Lung (tissue), 12 donors: ENCODE measurements around the gene TUBB. TPM values are rescaled to one million over a fixed set of nuclear protein-coding genes. Genes with fewer than 3 reads are reported as not detected.

Experiments used
- ATAC-seq: fragments of 200-7000 bp; cut with Tn5 transposase; one replicate; pipeline ENCODE4 v1.9.1; 2020; ENCODE audit warnings: moderate number of reproducible peaks; ENCODE audit not compliant: insufficient read depth, low FRiP score
- DNase-seq, 3 donors: peaks; one replicate each; pipeline ENCODE4 v3.0.0-alpha.2; 2013 to 2017
- H3K27ac ChIP-seq, 2 donors: one replicate each; pipeline ENCODE4 v1.5.1; 2013; ENCODE audit warnings: mild to moderate bottlenecking in 2 of 2, moderate library complexity in 2 of 2, control low read depth in 1 of 2, inconsistent platforms in 1 of 2, low read depth in 1 of 2, low read length in 1 of 2
- H3K27me3 ChIP-seq, 3 donors: one replicate each; pipeline ENCODE4 v1.5.1; 2013; ENCODE audit warnings: low read length in 2 of 3; ENCODE audit not compliant: control insufficient read depth in 3 of 3, insufficient read depth in 3 of 3
- H3K36me3 ChIP-seq, 4 donors: one replicate each; pipeline ENCODE4 v1.5.1; 2013; ENCODE audit warnings: low read length in 4 of 4, mild to moderate bottlenecking in 1 of 4, moderate library complexity in 1 of 4; ENCODE audit not compliant: control insufficient read depth in 4 of 4, insufficient read depth in 4 of 4
- H3K4me1 ChIP-seq, 5 donors: one replicate each; pipeline ENCODE4 v1.5.1; 2013; ENCODE audit warnings: low read length in 5 of 5, mild to moderate bottlenecking in 2 of 5, moderate library complexity in 1 of 5; ENCODE audit not compliant: control insufficient read depth in 5 of 5, insufficient read depth in 5 of 5
- H3K4me3 ChIP-seq: one replicate; pipeline ENCODE4 v1.5.1; 2013; ENCODE audit warnings: mild to moderate bottlenecking, control low read depth, moderate library complexity
- H3K9ac ChIP-seq, 2 donors: one replicate each; pipeline ENCODE4 v1.5.1; 2013; ENCODE audit warnings: low read length in 2 of 2, control low read depth in 1 of 2; ENCODE audit not compliant: insufficient read depth in 1 of 2
- H3K9me3 ChIP-seq, 4 donors: one replicate each; pipeline ENCODE4 v1.5.1; 2013; ENCODE audit warnings: low read length in 3 of 4, mild to moderate bottlenecking in 1 of 4, moderate library complexity in 1 of 4; ENCODE audit not compliant: control insufficient read depth in 4 of 4, insufficient read depth in 3 of 4
- CTCF ChIP-seq: IDR thresholded peaks from 2 replicates; pipeline ENCODE4 v1.5.1; 2012; ENCODE audit warnings: mild to moderate bottlenecking; ENCODE audit errors: control extremely low read depth, extremely low read depth
- WGBS, 2 donors: extraction: QIAGEN DNeasy Blood & Tissue Kit; methylation state at CpG; one replicate each; pipeline ENCODE4 v1.1.7; 2013; 5-methylcytosine and 5-hydroxymethylcytosine counted together
- polyA plus RNA-seq, 2 donors: library from polyadenylated mRNA; stranded (reverse); fragments of 200-250 nt; gene quantifications; one replicate each; pipeline ENCODE4 v1.2.1, GENCODE V29; 2013
- total RNA-seq, 2 donors: library from RNA; depleted of rRNA in 1 of 2; stranded (reverse); fragments of >200 nt in 1 of 2; gene quantifications; one replicate each; pipeline ENCODE4 v1.2.1, GENCODE V29; 2014 to 2021
- donor health status: control.
- donor health status: control.
- donor health status: Bipolar disorder and iron deficiency.
- donor health status: healthy.
- donor health status: DM: yes; HTN: yes; CAD: no.

The TUBB gene
- total and polyA plus RNA-seq, 4 donors = 171 to 403 (median 297) TPM

- Histone ChIP-seq H3K27ac (no peak overlapping the region), H3K4me1 (peaks cover 0 to 7% (median 0%) of the 10 kb centered on the region in 5 donors), H3K9ac (no peak overlapping the region), H3K4me3 (no peak overlapping the region), H3K27me3 (no peaks in the 10 kb centered on the region), H3K9me3 (no peaks in the 10 kb centered on the region), H3K36me3 (peaks cover 27 to 52% (median 33%) of the 10 kb centered on the region in 4 donors)
- ATAC-seq (no peak), DNase-seq (no peak)
- WGBS, 2 donors = 72 to 93% methylated on average over 1 of the region's 1 CpG
- TF ChIP-seq CTCF = no peak
Observed at GRCh38 chr6:30711758-30712380, 8.3 kb upstream of the TUBB start.

GRCh38 chr6:30712441-30712945, 7.7 kb upstream of the TUBB start:
- H3K36me3 ChIP-seq = peaks cover 27 to 48% (median 30%) of the 10 kb centered on the region in 4 donors
- H3K27me3 ChIP-seq = no peaks in the 10 kb centered on the region
- no peak for DNase-seq

GRCh38 chr6:30714263-30714662, 5.9 kb upstream of the TUBB start:
- 94 to 95% methylated on average over 1 of the region's 1 CpG for WGBS, 2 donors
- Histone ChIP-seq H3K9me3 (no peaks in the 10 kb centered on the region), H3K4me3 (no peak overlapping the region), H3K4me1 (peaks cover 0 to 16% (median 4%) of the 10 kb centered on the region in 5 donors), H3K27ac (no peak overlapping the region), H3K27me3 (no peaks in the 10 kb centered on the region), H3K36me3 (peaks cover 24 to 41% (median 29%) of the 10 kb centered on the region in 4 donors), H3K9ac (no peak overlapping the region)
- no peak for TF ChIP-seq CTCF
- DNase-seq (no peak), ATAC-seq (no peak)

More at GRCh38 chr6:30712441-30712945, 7.7 kb upstream of the TUBB start:
- peaks cover 0 to 8% (median 0%) of the 10 kb centered on the region in 5 donors for H3K4me1 ChIP-seq
- 86% methylated on average over 7 of the region's 7 CpGs for WGBS, 2 donors
- H3K9me3 ChIP-seq = no peaks in the 10 kb centered on the region
- no peak overlapping the region for H3K4me3 ChIP-seq
- no peak overlapping the region for H3K27ac ChIP-seq
- H3K9ac ChIP-seq = no peak overlapping the region
- no peak for TF ChIP-seq CTCF
- no peak for ATAC-seq

- peak overlapping the region; percentile 85 to 95 for H3K27ac ChIP-seq
- no peaks in the 10 kb centered on the region for H3K27me3 ChIP-seq
- H3K4me3 ChIP-seq = peak overlapping the region; percentile 51
- no peak for DNase-seq
- H3K36me3 ChIP-seq = peaks cover 14 to 31% (median 21%) of the 10 kb centered on the region in 4 donors
- no peak for ATAC-seq
- H3K9ac ChIP-seq = peak overlapping the region; percentile 50 to 72
- H3K4me1 ChIP-seq = peaks cover 0 to 21% (median 4%) of the 10 kb centered on the region in 5 donors
- WGBS, 2 donors = 1 to 2% methylated on average over 8 of the region's 8 CpGs
- TF ChIP-seq CTCF = no peak
- no peaks in the 10 kb centered on the region for H3K9me3 ChIP-seq
Observed at GRCh38 chr6:30716879-30717128, 3.3 kb upstream of the TUBB start.
